ENCODE measurements around the gene ATP5F1A.

GRCh38 chr18:46070232-46070631 lies 27.9 kb downstream of the ATP5F1A start:
- no peak for TF ChIP-seq REST (IDR thresholded peaks at IDR 0.05)
- no peak for TF ChIP-seq RAD21 (IDR thresholded peaks at IDR 0.05)
- TF ChIP-seq SP1 (IDR thresholded peaks at IDR 0.05), result no peak
- TF ChIP-seq CTCF (IDR thresholded peaks at IDR 0.05; ENCODE audit: low read depth, low read length, missing input control), result no peak
- no peak for TF ChIP-seq GABPA (IDR thresholded peaks at IDR 0.05 in 1 of 2, conservative IDR thresholded peaks at IDR 0.05 in 1 of 2)
- TF ChIP-seq TAF1 (conservative IDR thresholded peaks at IDR 0.05), result no peak
- TF ChIP-seq YY1 (IDR thresholded peaks at IDR 0.05), result no peak

Data from liver (tissue), 3 donors.